Neural progenitor cell (in vitro differentiated cells): Measurements from ENCODE around the gene ADAM8.

Experiments used
- CTCF ChIP-seq: fragments of 200-600 bp; sonication (generic); IDR thresholded peaks from 2 replicates; pipeline ENCODE4 v1.5.1; 2017; ENCODE audit warnings: antibody characterized with exemption, mild to moderate bottlenecking
- EZH2 ChIP-seq: fragments of 200-600 bp; sonication (generic); IDR thresholded peaks from 2 replicates; pipeline ENCODE4 v1.6.1; 2017; ENCODE audit warnings: antibody characterized with exemption, mild to moderate bottlenecking, moderate library complexity

GRCh38 chr10:133221331-133221730 lies 55.3 kb downstream of the ADAM8 start:
- TF ChIP-seq CTCF (no peak), EZH2 (no peak)
